Epidermal melanocyte (primary cell): ENCODE results near the gene KIAA1671.

Source experiments
- DNase-seq: peaks from one replicate; pipeline ENCODE4 v3.0.0; 2011; ENCODE audit warnings: low spot score; ENCODE audit not compliant: insufficient read length

The KIAA1671 gene

GRCh38 chr22:25112538-25113253 lies 160.2 kb downstream of the KIAA1671 start:
- DNase-seq = no peak

GRCh38 chr22:25113316-25113721 lies 160.8 kb downstream of the KIAA1671 start:
- no peak for DNase-seq

GRCh38 chr22:25114369-25115362 lies 162.2 kb downstream of the KIAA1671 start:
- no peak for DNase-seq

- DNase-seq = no peak
Observed at GRCh38 chr22:25119609-25120008, 167.1 kb downstream of the KIAA1671 start.

GRCh38 chr22:25120093-25120561 lies 167.6 kb downstream of the KIAA1671 start:
- no peak for DNase-seq

GRCh38 chr22:25120761-25121212 lies 168.3 kb downstream of the KIAA1671 start:
- no peak for DNase-seq

- DNase-seq = no peak
Observed at GRCh38 chr22:25122136-25122764, 169.7 kb downstream of the KIAA1671 start.

GRCh38 chr22:25123677-25124076 lies 171.2 kb downstream of the KIAA1671 start:
- DNase-seq = no peak

GRCh38 chr22:25125693-25126357 lies 173.3 kb downstream of the KIAA1671 start:
- no peak for DNase-seq

- no peak for DNase-seq
Observed at GRCh38 chr22:25126510-25126909, 174.0 kb downstream of the KIAA1671 start.

GRCh38 chr22:25127318-25127717 lies 174.8 kb downstream of the KIAA1671 start:
- DNase-seq = no peak

GRCh38 chr22:25130462-25130861 lies 177.9 kb downstream of the KIAA1671 start:
- DNase-seq = no peak

- no peak for DNase-seq
Observed at GRCh38 chr22:25131198-25131887, 178.8 kb downstream of the KIAA1671 start.

GRCh38 chr22:25134028-25134427 lies 181.5 kb downstream of the KIAA1671 start:
- no peak for DNase-seq

- no peak for DNase-seq
Observed at GRCh38 chr22:25134451-25134850, 181.9 kb downstream of the KIAA1671 start.

- DNase-seq = no peak
Observed at GRCh38 chr22:25136953-25137576, 184.5 kb downstream of the KIAA1671 start.

- DNase-seq = no peak
Observed at GRCh38 chr22:25137577-25138525, 185.3 kb downstream of the KIAA1671 start.

GRCh38 chr22:25139062-25139461 lies 186.5 kb downstream of the KIAA1671 start:
- no peak for DNase-seq

- no peak for DNase-seq
Observed at GRCh38 chr22:25142102-25142501, 189.6 kb downstream of the KIAA1671 start.
